Liver (tissue), 9 donors: Measurements from ENCODE around the gene ATG9B. TPM values are rescaled to one million over a fixed set of nuclear protein-coding genes. Genes with fewer than 3 reads are reported as not detected.
A peak's percentile ranks its signal among the peaks of the same experiment; 100 is the strongest.

ENCODE experiments used
- DNase-seq: peaks from one replicate; pipeline ENCODE4 v3.0.0-alpha.2; 2017; ENCODE audit warnings: low spot score
- H3K27ac ChIP-seq, 2 donors: one replicate each; pipeline ENCODE4 v1.7.0; 2013; ENCODE audit warnings: inconsistent platforms in 2 of 2, low read length in 2 of 2, control low read depth in 1 of 2, low read depth in 1 of 2, mild to moderate bottlenecking in 1 of 2
- H3K27me3 ChIP-seq, 4 donors: one replicate each; pipeline versions ENCODE4 v1.6.1 to v1.7.0; 2013; ENCODE audit warnings: low read length in 3 of 4, inconsistent platforms in 1 of 4, mild to moderate bottlenecking in 1 of 4, moderate library complexity in 1 of 4; ENCODE audit not compliant: control insufficient read depth in 4 of 4, insufficient read depth in 4 of 4
- H3K36me3 ChIP-seq, 4 donors: one replicate each; pipeline versions ENCODE4 v1.6.1 to v1.7.0; 2013; ENCODE audit warnings: low read length in 3 of 4, mild to moderate bottlenecking in 3 of 4, low read depth in 1 of 4, moderate library complexity in 1 of 4; ENCODE audit not compliant: control insufficient read depth in 4 of 4, insufficient read depth in 3 of 4
- H3K4me1 ChIP-seq, 4 donors: one replicate each; pipeline versions ENCODE4 v1.6.1 to v1.7.0; 2013; ENCODE audit warnings: low read length in 3 of 4, mild to moderate bottlenecking in 3 of 4, moderate library complexity in 1 of 4; ENCODE audit not compliant: control insufficient read depth in 4 of 4, insufficient read depth in 4 of 4
- H3K4me3 ChIP-seq, 3 donors: one replicate each; pipeline versions ENCODE4 v1.6.1 to v1.7.0; 2013; ENCODE audit warnings: low read length in 3 of 3, control low read depth in 1 of 3, low read depth in 1 of 3, mild to moderate bottlenecking in 1 of 3
- H3K9ac ChIP-seq, 2 donors: one replicate each; pipeline ENCODE4 v1.7.0; 2013; ENCODE audit warnings: low read length in 2 of 2, mild to moderate bottlenecking in 2 of 2, moderate library complexity in 2 of 2, control low read depth in 1 of 2, low read depth in 1 of 2
- H3K9me3 ChIP-seq, 4 donors: one replicate each; pipeline versions ENCODE4 v1.6.1 to v1.7.0; 2013; ENCODE audit warnings: low read length in 3 of 4; ENCODE audit not compliant: control insufficient read depth in 4 of 4
- CTCF ChIP-seq: fragments of 150-350 bp; IDR thresholded peaks from 2 replicates; pipeline ENCODE4 v1.5.1; 2017; ENCODE audit warnings: improper control_type of control experiment, low read depth, low read length; ENCODE audit not compliant: missing input control
- GABPA ChIP-seq, 2 donors: IDR thresholded peaks in 1 of 2; conservative IDR thresholded peaks in 1 of 2; 2 replicates each; pipeline ENCODE4 v1.6.1; 2016; ENCODE audit warnings: antibody characterized with exemption in 2 of 2, mild to moderate bottlenecking in 1 of 2, moderate library complexity in 1 of 2
- MAX ChIP-seq: IDR thresholded peaks from 2 replicates; pipeline ENCODE4 v1.6.1; 2016; ENCODE audit warnings: antibody characterized with exemption
- RAD21 ChIP-seq, 2 donors: IDR thresholded peaks; 2 replicates each; pipeline ENCODE4 v1.6.1; 2016; ENCODE audit warnings: antibody characterized with exemption in 2 of 2, mild to moderate bottlenecking in 2 of 2
- REST ChIP-seq: IDR thresholded peaks from 2 replicates; pipeline ENCODE4 v1.6.1; 2016; ENCODE audit warnings: antibody characterized with exemption, mild to moderate bottlenecking
- SP1 ChIP-seq: IDR thresholded peaks from 2 replicates; pipeline ENCODE4 v1.6.1; 2018; ENCODE audit warnings: antibody characterized with exemption, mild to moderate bottlenecking
- YY1 ChIP-seq: IDR thresholded peaks from 2 replicates; pipeline ENCODE4 v1.6.1; 2016; ENCODE audit warnings: antibody characterized with exemption, mild to moderate bottlenecking
- ZBTB33 ChIP-seq: IDR thresholded peaks from 2 replicates; pipeline ENCODE4 v1.6.1; 2016; ENCODE audit warnings: antibody characterized with exemption
- WGBS: extraction: QIAGEN DNeasy Blood & Tissue Kit; methylation state at CpG from one replicate; pipeline ENCODE4 v1.1.7; 2013; 5-methylcytosine and 5-hydroxymethylcytosine counted together
- polyA plus RNA-seq, 2 donors: library from polyadenylated mRNA; stranded (reverse) in 1 of 2; unstranded in 1 of 2; fragments of 200-250 nt in 1 of 2; fragments of >200 nt in 1 of 2; fragmentation: Nextera tagmentation in 1 of 2; extraction: Ambion mirVana in 1 of 2; gene quantifications; one replicate each; pipeline versions ENCODE4 v1.2.1 to v1.2.3, GENCODE V29; 2013 to 2015
- total RNA-seq, 2 donors: library from RNA; depleted of rRNA; stranded (reverse); fragments of >200 nt; gene quantifications; one replicate each; pipeline ENCODE4 v1.2.3, GENCODE V29; 2014
- donor health status: healthy.
- donor health status: healthy.
- donor health status: healthy.
- donor health status: healthy.
- donor health status: healthy.

Gene ATG9B
- total and polyA plus RNA-seq, 4 donors: 0.61 TPM; not detected in 3

GRCh38 chr7:151009327-151010036 lies 14.8 kb downstream of the ATG9B start:
- no peak for DNase-seq
- peaks cover 0 to 4% (median 0%) of the 10 kb centered on the region in 4 donors for H3K27me3 ChIP-seq
- peaks cover 2 to 32% (median 10%) of the 10 kb centered on the region in 4 donors for H3K4me1 ChIP-seq
- H3K9me3 ChIP-seq: no peaks in the 10 kb centered on the region
- H3K27ac ChIP-seq: no peak overlapping the region
- H3K9ac ChIP-seq: no peak overlapping the region
- no peaks in the 10 kb centered on the region for H3K36me3 ChIP-seq
- 71% methylated on average over 22 of the region's 22 CpGs for WGBS
- H3K4me3 ChIP-seq: no peak overlapping the region
- TF ChIP-seq SP1 (no peak), REST (no peak), MAX (no peak), YY1 (no peak), ZBTB33 (no peak)

GRCh38 chr7:151008511-151009323 lies 15.6 kb downstream of the ATG9B start:
- peak overlapping the region in 1 of 3 donors; percentile 8 for H3K4me3 ChIP-seq
- no peak overlapping the region for H3K9ac ChIP-seq
- H3K36me3 ChIP-seq: no peaks in the 10 kb centered on the region
- peak; percentile 27 to 69 for TF ChIP-seq RAD21 (IDR thresholded peaks at IDR 0.05)
- TF ChIP-seq CTCF: peak; percentile 48
- no peak for TF ChIP-seq GABPA (IDR thresholded peaks at IDR 0.05 in 1 of 2, conservative IDR thresholded peaks at IDR 0.05 in 1 of 2)
- no peaks in the 10 kb centered on the region for H3K9me3 ChIP-seq
- DNase-seq: peak; percentile 84
- peaks cover 2 to 29% (median 8%) of the 10 kb centered on the region in 4 donors for H3K4me1 ChIP-seq
- H3K27ac ChIP-seq: peak overlapping the region; percentile 14 to 66
- WGBS: 47% methylated on average over 40 of the region's 40 CpGs
- peaks cover 0 to 4% (median 0%) of the 10 kb centered on the region in 4 donors for H3K27me3 ChIP-seq
